ENCODE measurements around the gene POLR2F.
"Not testable (repeated sequence)": the region's sequence is repeated elsewhere in the genome, so short reads cannot be mapped to it uniquely, and the experiment has no call there.

POLR2F gene

DNA sequence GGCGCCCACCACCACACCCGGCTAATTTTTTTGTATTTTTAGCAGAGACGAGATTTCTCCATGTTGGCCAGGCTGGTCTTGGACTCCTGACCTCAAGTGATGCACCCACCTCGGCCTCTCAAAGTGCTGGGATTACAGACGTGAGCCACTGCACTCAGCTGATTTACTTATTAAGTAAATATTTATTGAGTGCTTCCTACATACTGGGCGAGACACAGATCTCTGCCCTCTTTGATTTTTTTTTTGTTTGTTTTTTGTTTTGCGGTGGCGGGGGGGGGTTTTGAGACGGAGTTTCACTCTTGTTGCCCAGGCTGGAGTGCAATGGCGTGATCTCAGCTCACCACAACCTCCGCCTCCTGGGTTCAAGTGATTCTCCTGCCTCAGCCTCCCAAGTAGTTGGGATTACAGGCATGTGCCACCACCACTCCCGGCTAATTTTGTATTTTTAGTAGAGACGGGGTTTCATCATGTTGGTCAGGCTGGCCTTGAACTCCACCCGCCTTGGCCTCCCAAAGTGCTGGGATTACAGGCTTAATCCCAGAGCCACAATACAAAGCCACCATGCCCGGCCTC lies 2.4 kb downstream of the POLR2F start:
- DNase-seq, result not testable (repeated sequence)

DNA sequence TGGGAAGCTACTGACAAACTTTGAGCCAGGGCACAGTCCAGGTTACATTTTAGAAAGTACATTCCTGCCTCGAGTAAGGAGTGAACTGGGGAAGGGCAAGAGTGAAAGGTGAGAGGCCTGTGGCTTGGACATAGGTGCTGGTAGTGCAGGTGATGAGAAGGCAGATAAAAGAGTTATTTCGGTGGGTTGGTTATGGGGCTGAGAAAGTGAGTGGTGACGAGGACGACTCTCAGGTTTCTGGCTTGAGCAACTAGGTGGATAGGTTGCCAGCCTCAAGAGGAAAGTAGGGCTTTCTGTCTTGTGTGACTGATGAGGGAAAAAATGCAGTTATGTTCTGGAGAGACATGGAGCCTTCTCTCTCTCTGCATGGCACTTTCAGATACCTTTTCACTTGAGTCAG lies 3.7 kb downstream of the POLR2F start:
- DNase-seq, result no peak

DNA sequence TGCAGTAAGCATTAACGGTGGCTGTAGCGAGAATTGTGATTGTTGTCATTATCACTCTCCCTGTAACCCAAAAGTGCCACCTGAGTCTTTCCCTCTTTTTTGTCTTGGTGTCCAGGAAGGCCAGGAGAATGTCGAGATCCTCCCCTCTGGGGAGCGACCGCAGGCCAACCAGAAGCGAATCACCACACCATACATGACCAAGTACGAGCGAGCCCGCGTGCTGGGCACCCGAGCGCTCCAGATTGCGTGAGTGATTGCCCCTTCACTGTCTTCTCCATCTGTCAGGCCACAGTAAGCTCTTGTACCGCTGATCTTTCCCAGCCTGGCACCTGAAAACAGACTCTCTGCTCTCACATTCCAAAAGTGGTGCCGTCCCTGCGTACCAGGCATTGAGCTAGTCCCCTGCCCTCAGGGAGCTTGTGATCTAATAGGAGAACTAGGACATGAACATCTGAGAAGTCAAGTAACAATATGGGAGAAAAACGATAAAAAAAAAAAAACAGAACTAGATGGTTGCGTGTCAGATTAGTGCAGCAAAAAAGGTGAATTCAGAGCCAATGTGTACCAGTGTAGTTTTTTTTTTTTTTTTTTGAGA lies 5.8 kb downstream of the POLR2F start:
- no peak for DNase-seq

DNA sequence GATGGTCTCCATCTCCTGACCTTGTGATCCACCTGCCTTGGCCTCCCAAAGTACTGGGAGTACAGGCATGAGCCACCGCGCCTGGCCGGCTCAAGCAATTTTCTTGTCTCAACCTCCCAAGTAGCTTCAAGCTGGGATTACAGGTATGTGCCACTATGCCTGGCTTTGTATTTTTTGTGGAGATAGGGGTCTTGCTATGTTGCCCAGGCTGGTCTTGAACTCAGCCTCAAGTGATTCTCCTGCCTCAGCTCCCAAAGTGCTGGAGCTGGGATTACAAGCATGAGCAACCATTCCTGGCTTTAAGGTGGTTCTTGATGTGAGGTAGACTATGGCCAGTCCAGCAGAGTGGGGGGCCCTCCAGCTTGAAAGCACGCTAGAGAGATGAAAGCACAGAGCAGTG lies 7.6 kb downstream of the POLR2F start:
- DNase-seq, result no peak

DNA sequence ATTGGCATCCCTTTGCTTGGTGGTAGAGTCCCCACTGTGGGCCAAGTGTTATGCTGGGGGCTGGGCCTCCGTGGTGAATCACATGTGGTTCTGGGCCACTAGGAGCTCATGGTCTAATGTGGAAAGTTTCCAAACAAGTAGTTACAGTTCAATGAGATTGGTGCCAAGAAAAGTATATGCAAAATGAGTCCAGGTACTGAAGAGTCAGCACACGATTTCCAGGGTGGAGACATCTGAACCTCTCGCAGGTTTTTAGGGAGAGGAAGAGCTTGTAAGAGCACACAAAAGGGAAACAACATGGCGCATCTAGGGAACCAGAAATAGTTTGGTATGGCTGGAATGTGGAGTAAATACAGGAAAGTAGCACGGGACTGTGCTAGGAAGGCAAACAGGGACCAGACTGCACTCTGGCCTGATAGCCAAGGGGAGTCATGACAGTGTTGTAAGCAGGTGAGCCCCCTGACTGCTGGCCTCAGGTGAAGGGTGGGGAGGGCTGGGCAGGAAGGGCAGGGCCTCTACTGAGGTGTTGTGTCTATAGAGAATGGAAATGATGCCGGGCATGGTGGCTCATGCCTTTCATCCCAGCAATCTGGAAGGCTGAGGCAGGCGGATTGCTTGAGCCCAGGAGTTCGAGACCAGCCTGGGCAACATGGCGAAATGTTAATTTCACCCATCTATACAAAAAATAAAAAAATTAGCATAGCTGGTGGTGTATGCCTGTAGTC lies 12.6 kb downstream of the POLR2F start:
- DNase-seq, result no peak

DNA sequence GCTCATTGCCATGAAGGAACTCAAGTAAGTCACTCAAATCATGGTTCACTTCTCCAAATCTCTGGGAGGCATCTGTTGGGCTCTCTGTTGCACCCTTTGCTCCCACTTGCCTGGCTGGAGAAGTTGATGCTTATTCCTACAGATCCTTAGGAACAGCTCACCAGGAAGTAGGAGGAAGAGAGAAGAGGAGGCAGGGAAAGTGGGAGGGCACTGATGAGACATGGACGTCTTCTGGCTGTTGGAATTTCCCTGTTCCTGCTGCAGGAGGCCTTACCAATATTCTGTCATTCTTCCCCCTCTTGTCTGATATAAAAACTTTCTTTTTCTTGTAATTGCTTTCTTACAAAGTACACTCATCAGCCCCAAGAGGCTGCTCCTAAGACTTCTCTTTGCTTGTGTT lies 13.6 kb downstream of the POLR2F start:
- DNase-seq, result no peak

DNA sequence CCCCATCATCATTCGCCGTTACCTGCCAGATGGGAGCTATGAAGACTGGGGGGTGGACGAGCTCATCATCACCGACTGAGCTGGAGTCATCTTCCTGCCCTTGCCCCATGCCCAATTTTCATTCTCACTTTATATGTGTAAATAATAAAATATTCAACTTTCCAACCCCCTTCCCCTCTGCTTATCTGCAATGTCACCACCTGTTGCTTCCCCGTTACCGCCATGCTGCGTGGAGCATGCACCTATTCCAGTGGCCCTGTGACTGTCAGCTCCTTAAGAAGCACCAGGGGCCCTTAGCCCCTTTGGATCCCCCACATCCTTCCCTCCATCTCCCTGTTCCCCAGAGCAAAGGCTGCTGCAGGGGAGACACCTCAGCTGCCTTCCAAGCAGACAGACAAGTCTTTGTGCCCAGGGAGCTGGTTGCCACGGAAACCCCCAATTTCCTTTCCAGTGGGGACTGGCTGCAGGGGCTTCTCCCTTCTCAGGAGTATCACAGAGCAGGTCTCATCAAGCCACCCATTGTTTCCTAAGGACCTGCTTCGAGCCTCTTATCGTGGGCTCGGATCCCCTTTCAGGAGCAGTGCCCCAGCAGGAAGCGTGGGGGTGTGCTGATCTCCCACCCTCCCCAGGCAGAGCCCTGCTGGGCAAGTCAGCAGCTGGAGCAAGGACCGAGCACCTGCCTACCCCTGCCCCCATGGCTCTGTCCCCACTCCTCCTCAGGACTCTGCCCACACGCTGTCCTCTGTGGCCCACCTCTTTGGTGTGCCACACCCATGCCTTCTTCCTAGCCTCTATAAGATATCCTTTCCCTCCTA lies 14.3 kb downstream of the POLR2F start:
- no peak for DNase-seq

DNA sequence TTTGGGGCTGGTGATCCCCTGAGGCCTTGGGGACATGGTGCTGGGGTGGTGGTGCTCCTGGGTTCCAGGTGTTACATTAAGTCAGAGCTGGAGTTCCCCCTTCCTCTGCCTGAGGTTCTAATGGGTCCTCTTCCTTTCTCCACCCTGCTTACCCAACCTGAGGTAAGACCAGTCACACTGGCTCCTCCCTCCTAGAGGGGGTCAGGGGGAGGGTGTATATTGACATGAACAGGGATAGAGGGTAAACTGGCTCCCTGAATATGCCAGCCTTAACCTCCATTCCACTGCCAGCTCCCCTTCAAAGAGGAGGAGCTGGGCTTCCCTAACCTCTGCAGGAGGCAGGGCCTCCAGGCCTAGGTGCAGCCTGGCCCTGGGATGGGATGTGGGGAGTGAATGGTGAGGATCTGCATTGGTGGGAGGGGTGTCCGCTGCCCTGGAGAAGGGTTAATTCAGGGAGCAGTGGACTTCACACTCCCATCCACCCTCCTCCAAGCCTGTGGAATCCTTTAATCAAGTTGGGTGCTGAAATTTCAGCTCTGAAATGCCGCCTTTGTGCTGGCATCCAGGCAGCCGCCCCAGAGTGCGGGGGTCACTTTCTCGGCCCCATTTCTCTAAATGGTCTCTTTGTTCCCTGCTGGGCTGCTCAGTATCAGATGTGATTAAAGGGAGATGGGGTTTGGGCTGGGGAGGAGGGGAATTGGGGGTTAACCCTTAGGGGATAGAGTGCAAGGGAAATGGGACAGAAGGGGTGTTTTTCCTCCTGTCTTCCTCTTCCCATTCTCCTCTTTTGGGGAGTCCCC lies 15.2 kb downstream of the POLR2F start:
- DNase-seq, result no peak

DNA sequence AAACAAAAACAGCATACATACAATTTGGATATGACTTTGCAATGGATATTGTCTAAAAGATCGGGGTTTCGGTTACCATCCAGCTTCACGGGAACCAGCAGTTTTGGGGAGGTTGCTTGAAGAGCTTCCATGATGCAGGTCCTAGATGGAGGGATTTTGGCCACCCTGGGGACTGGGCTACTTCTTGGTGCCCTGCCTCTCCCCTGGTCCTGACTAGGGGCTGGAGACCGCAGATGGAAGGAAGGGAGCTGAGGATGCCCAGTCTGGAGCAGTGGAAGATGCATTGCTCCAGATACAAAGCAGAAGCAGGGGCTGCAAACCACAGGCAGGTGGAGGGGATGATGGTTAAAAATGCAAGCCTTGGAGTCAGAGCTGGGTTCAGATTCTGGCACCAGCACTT lies 17.4 kb downstream of the POLR2F start:
- no peak for DNase-seq

DNA sequence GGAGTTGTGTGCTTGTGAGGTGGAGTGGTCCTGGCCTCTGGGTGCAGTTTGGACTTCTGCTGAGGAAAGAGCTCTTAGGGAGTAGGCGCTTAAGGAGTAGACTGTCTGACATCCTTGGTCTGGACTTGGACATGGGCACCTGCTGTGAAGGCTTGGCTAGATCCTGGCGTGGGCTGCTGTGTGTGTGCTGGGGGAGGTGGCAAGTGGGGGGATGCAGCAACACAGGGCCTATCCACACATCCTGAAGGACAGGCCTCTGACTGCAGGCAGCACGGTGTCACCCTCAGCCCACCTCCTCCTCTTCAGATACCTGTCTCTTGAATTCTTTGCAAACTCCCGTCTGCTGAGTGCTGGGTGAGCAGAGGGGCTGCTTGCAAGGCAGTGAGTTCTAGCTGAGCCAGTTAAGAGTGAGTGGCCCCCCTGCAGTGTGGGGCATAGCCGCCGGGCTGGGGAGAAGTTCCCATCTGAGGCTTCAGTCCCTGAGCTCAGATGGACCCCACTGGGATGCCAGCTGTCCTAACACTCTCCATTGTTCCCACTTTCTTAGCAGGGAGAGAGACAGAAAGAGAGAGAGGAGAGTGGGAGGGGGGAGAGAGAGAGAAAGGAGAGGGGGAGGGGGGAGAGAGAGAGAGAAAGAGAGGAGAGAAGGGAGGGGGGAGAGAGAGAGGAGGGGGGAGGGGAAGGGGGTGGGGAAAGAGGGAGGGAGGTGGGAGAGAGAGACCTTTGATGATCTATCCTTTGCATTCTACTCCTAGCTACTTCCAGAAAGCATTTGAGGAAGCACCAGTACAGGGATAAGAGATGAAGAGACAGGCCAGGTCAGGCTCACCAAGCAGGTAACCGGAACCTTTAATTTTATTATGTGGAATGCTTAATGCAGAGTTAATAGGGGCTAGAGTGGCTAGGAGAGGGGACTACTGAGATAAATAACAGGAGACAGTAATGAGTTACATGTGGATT lies 18.3 kb downstream of the POLR2F start:
- no peak for DNase-seq

DNA sequence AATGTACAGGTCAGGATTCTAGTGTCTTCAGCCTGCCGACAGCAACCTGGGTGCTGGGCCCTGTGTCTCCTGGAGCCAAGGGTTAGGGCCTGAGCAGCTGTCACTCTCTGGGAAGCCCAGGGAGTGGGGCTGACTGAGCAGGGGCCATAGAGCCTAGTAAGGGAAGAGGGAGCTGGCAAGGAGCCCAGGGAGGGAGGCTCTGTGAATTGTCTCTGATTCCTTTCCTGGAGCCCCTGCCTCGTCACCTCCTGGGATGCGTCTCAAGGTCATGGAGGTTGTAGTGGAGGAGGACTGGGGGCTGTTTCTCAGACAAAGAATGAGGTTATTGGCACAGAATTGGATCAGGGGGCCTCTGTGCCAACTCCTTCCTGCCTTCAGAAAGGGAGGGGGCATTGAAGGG lies 19.0 kb downstream of the POLR2F start:
- DNase-seq, result no peak

DNA sequence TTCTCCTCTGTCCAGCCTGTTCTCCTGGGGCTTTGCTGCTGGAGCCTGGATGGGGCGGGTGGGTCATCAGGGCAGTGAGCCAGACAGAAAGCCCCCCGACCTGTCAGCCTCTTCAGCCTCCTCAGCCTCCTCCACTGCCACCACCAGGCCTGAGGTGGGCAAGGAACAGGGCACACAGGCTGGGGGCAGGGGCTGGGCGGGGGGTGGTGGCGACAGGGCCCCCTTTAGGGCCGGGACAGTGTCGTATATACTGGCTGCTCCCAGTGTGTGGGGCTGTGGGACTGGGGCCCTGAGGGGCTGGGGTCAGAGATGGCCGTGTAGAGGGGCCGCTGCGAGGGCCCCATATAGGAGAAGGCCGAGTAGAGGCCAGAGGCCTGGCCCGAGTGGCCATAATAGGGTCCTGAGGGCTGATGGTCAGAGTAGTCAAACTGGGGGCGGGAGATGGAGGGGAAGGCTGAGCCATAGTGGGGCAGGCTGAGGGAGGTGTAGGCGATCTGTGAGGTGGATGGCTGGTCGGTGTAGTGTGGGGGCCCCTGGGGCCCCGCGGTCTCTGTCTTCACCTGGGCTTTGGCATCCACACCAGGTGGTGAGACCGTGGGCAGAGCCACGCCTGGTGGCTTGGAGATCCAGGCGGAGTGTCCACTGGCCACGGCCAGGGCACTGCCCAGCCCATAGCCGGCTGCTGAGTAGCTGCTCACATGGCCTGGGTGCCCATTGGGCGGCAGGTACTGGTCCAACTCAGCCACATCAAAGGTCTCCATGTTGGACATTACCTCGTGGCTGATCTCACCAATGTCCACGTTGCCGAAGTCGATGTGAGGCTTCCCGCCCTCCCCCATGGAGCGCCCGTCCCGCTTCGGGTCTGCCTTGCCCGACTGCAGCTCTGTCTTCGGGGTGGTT lies 20.0 kb downstream of the POLR2F start:
- no peak for DNase-seq

DNA sequence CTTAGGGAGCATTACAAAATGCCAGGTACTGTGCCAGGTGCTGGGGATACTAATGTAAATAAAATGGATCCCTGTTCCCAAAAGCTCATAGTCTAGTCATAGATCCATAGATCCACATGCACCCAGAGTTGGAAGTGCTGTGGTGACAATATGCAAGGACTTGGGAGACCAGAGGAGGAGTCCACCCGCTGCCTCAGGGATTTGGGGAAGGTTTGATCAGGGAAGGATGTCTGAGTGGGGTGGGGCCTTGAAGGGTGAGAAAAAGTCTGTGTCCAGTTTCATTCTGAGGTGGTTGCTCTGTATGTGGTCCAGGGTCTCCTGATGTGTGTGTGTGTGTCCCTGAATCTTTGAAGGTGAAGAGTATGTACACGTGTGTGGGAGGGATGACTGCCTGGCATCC lies 21.7 kb downstream of the POLR2F start:
- no peak for DNase-seq

DNA sequence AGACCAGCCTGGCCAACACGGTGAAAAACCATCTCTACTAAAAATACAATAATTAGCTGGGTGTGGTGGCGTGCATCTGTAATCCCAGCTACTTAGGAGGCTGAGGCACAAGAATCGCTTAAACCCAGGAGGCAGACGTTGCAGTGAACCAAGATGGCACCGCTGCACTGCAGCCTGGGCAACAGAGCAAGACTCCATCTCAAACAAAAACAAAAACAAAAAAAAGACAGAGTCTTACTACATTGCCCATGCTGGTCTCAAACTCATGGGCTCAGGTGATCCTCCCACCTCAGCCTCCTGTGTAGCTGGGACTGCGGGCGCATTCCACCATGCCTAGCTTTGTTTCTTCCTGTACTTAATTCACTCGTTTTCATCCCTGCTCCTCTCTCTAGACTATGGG lies 22.5 kb downstream of the POLR2F start:
- not testable (repeated sequence) for DNase-seq

DNA sequence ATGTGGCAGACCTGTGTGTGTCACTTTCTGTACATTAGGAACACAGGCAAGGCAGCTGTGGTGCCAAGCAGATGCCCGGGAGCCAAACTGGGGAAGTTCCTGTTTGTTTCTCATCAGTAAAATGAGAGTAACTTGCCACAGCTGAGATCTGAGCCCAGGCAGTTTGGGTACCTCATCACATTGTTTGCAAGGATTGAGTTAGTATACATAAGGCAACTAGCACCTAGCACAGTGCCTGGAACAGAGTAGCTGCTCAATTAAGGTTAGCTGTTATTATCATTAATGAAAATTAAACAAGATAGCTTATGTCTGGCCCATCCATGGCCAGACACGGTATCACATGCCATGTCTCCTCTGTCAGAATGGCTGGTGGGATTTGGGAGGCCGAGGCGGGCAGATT lies 23.0 kb downstream of the POLR2F start:
- DNase-seq, result no peak

DNA sequence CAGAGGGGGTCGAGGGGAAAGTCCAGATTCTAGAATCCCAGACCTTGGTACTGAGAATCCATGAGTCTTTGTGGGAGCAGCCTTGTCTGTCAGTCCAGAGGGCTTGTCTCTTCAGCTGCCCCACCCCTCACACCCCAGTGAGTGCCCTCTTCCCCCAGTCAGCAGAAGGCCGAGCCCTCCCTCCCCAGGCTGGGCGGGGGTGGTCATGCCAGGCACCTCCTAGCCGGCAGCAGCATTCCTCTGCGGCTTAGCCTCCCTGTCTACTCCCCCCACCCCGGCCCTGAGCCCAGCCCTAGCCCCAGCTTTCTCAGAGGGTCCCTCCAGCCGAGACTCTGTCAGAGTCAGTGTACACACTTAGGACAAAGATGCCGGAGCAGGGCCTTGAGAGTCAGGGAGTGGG lies 26.3 kb downstream of the POLR2F start:
- DNase-seq, result no peak

DNA sequence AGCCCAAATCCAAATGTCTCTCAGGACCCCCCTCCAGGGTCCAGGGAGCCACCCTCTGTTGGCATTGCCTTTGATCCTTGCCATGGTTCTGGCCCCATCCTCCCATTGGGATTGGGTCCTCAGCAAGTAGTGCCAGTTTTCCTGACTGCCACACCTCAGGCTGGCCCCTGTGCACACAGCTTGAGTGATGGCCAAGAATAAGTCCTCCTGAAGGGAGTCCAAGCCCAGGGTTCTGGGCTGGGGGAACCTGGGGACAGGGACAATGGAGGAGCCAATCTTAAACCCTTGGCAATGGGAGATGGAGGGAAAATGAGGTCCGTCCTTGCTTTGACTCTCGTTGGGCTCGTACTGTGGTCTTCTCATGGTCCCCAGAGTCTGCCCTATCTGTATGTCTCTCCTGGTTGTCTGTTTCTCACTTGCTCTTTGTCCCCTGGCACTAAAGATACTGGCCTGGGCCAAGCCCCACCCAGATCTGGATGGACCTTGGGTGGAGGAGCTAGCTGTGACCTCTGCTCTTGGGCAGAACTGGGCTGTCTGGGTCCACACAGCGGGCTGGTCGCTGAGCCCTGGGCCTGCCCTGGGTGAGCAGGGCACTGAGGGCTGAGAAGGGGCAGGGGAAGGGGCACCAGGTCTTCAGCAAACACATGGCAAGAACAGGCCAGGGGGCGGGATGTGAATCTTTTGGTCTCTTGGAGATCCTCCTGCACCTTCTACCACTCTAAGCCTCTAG lies 27.9 kb downstream of the POLR2F start:
- no peak for DNase-seq

DNA sequence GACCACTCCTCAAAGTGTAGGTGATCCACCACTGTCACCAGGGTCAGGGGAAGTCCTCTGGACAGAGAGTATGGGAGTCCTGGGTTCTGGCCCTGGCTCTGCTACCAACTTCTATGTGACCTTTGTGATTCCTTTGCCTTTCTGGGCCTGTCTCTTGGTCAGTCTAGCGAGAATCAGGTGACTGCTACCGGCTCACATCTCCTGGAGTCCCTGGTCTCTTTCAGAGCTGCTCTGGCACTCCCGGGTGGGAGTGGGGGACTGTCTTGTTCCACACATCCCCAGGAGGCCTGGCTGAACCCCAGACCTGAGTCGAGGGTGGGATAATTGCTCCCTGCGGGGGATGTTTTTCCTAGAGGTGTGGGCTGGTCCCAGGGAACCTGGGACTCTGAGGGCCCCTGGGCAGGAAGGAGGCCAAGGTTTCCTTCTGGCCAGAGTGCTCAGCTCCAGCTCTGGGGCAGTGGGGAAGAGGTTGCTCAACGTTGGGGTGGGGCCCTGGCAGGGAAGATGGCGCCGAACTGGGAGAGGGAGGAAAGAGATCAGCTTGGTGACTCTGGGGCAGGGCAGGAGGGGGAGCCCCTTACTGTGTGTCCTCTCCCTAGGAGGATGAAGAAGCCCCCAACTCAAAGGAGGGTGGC lies 28.8 kb downstream of the POLR2F start:
- no peak for DNase-seq
